Measurements from ENCODE around the gene COL23A1. TPM values are rescaled to one million over a fixed set of nuclear protein-coding genes. Genes with fewer than 3 reads are reported as not detected.

COL23A1 gene
- total and polyA plus RNA-seq, 2 of the 13 experiments (the other 11 are each of a cell fraction or from before 2014, with no cell fraction given): not detected

GRCh38 chr5:178279723-178280438 lies 310.3 kb downstream of the COL23A1 start (continued):
- TF ChIP-seq SRSF1 (optimal IDR thresholded peaks at IDR 0.05; ENCODE audit: low read depth, low read length) (no peak), ZNF3 (CRISPR knock-in tag; IDR thresholded peaks at IDR 0.05) (no peak), BHLHE40 (IDR thresholded peaks at IDR 0.05; ENCODE audit: low read length) (peak; percentile 54; the same call in 1 of the 2 replicates), ZFP82 (CRISPR knock-in tag; IDR thresholded peaks at IDR 0.05; ENCODE audit: borderline replicate concordance) (no peak), ZFP36L2 (CRISPR knock-in tag; IDR thresholded peaks at IDR 0.05) (no peak), ZNF570 (CRISPR knock-in tag; IDR thresholded peaks at IDR 0.05; ENCODE audit: borderline replicate concordance) (no peak), HNF4G (IDR thresholded peaks at IDR 0.05; ENCODE audit: borderline replicate concordance, low read depth, low read length) (peak; percentile 53; the same call in 1 of the 2 replicates), HNF4G (CRISPR knock-in tag; IDR thresholded peaks at IDR 0.05; ENCODE audit: borderline replicate concordance, low read depth) (no peak; the same call in 1 of the 2 replicates), ZNF547 (CRISPR knock-in tag; IDR thresholded peaks at IDR 0.05) (peak; percentile 67; the same call in 1 of the 2 replicates), IKZF4 (CRISPR knock-in tag; IDR thresholded peaks at IDR 0.05; ENCODE audit: borderline replicate concordance, low read depth, not compliant biosample characterization) (peak; percentile 70), RAD21 (CRISPR knock-in tag; IDR thresholded peaks at IDR 0.05) (peak; percentile 97), RARA (CRISPR knock-in tag; IDR thresholded peaks at IDR 0.05) (0 out of 2 replicates have a peak, but pooled peaks have one; percentile 17), RXRB (CRISPR knock-in tag; IDR thresholded peaks at IDR 0.05; ENCODE audit: borderline replicate concordance) (peak; percentile 57), HDAC6 (IDR thresholded peaks at IDR 0.05; ENCODE audit: low read depth, low read length) (no peak), NFE2L2 (IDR thresholded peaks at IDR 0.05; ENCODE audit: low read length) (no peak)
- TF ChIP-seq, protein P1, sequence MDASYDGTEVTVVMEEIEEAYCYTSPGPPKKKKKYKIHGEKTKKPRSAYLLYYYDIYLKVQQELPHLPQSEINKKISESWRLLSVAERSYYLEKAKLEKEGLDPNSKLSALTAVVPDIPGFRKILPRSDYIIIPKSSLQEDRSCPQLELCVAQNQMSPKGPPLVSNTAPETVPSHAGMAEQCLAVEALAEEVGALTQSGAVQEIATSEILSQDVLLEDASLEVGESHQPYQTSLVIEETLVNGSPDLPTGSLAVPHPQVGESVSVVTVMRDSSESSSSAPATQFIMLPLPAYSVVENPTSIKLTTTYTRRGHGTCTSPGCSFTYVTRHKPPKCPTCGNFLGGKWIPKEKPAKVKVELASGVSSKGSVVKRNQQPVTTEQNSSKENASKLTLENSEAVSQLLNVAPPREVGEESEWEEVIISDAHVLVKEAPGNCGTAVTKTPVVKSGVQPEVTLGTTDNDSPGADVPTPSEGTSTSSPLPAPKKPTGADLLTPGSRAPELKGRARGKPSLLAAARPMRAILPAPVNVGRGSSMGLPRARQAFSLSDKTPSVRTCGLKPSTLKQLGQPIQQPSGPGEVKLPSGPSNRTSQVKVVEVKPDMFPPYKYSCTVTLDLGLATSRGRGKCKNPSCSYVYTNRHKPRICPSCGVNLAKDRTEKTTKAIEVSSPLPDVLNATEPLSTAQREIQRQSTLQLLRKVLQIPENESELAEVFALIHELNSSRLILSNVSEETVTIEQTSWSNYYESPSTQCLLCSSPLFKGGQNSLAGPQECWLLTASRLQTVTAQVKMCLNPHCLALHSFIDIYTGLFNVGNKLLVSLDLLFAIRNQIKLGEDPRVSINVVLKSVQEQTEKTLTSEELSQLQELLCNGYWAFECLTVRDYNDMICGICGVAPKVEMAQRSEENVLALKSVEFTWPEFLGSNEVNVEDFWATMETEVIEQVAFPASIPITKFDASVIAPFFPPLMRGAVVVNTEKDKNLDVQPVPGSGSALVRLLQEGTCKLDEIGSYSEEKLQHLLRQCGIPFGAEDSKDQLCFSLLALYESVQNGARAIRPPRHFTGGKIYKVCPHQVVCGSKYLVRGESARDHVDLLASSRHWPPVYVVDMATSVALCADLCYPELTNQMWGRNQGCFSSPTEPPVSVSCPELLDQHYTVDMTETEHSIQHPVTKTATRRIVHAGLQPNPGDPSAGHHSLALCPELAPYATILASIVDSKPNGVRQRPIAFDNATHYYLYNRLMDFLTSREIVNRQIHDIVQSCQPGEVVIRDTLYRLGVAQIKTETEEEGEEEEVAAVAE (CRISPR knock-in tag; IDR thresholded peaks at IDR 0.05; ENCODE audit: borderline replicate concordance): no peak
- TF ChIP-seq, protein P2, sequence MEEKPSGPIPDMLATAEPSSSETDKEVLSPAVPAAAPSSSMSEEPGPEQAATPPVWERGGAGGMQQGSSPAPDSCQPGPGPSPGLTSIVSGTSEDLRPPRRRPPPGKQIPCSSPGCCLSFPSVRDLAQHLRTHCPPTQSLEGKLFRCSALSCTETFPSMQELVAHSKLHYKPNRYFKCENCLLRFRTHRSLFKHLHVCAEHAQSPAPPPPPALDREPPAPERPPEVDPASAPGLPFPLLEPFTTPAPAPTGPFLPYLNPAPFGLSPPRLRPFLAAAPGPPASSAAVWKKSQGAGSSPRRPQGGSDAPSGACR (CRISPR knock-in tag; IDR thresholded peaks at IDR 0.05): peak; percentile 75; the same call in 1 of the 2 replicates
- TF ChIP-seq, protein P3, sequence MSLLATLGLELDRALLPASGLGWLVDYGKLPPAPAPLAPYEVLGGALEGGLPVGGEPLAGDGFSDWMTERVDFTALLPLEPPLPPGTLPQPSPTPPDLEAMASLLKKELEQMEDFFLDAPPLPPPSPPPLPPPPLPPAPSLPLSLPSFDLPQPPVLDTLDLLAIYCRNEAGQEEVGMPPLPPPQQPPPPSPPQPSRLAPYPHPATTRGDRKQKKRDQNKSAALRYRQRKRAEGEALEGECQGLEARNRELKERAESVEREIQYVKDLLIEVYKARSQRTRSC (CRISPR knock-in tag; IDR thresholded peaks at IDR 0.05; ENCODE audit: low read depth): no peak
- TF ChIP-seq, protein P4, sequence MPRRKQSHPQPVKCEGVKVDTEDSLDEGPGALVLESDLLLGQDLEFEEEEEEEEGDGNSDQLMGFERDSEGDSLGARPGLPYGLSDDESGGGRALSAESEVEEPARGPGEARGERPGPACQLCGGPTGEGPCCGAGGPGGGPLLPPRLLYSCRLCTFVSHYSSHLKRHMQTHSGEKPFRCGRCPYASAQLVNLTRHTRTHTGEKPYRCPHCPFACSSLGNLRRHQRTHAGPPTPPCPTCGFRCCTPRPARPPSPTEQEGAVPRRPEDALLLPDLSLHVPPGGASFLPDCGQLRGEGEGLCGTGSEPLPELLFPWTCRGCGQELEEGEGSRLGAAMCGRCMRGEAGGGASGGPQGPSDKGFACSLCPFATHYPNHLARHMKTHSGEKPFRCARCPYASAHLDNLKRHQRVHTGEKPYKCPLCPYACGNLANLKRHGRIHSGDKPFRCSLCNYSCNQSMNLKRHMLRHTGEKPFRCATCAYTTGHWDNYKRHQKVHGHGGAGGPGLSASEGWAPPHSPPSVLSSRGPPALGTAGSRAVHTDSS (CRISPR knock-in tag; conservative IDR thresholded peaks at IDR 0.05): no peak
- TF ChIP-seq, protein P5, sequence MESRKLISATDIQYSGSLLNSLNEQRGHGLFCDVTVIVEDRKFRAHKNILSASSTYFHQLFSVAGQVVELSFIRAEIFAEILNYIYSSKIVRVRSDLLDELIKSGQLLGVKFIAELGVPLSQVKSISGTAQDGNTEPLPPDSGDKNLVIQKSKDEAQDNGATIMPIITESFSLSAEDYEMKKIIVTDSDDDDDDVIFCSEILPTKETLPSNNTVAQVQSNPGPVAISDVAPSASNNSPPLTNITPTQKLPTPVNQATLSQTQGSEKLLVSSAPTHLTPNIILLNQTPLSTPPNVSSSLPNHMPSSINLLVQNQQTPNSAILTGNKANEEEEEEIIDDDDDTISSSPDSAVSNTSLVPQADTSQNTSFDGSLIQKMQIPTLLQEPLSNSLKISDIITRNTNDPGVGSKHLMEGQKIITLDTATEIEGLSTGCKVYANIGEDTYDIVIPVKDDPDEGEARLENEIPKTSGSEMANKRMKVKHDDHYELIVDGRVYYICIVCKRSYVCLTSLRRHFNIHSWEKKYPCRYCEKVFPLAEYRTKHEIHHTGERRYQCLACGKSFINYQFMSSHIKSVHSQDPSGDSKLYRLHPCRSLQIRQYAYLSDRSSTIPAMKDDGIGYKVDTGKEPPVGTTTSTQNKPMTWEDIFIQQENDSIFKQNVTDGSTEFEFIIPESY (CRISPR knock-in tag; IDR thresholded peaks at IDR 0.05): 0 out of 2 replicates have a peak, but pooled peaks have one; percentile 28
